ENCODE measurements around the gene KRTAP5-5.
"Not testable (repeated sequence)": the region's sequence is repeated elsewhere in the genome, so short reads cannot be mapped to it uniquely, and the experiment has no call there.

The KRTAP5-5 gene

DNA sequence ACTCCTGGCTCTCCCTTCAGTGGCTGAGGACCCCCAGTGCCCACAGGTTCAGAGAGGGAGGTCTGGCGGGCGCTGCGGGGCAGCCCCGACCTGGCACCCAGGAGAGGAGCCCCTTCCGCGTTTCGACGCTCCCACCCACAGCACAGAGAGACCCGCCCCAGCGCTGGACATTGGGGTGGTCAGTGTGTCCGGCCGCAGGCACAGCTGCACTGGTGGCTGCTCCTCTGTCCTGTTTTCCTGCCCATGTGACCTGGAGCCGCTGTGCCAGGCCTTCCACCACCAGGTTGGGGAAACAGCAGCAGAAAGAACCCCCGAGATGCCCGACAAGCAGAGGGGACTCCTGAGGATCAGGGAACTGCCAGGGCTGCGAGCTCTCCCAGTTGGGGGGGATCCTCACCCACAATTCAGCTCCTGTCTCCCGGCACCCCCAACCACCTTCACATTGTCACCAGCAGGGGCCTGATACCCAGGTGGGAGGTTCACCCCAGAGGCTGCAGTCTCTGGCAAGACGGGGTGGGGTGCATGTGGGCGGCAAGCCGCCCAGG lies 13.6 kb downstream of the KRTAP5-5 start:
- in situ Hi-C loops (cut with HindIII; ENCODE audit: low sequenced_read_pairs): no loop called here
- DNase-seq (ENCODE audit: low read depth): no peak
- TF ChIP-seq, protein P1, sequence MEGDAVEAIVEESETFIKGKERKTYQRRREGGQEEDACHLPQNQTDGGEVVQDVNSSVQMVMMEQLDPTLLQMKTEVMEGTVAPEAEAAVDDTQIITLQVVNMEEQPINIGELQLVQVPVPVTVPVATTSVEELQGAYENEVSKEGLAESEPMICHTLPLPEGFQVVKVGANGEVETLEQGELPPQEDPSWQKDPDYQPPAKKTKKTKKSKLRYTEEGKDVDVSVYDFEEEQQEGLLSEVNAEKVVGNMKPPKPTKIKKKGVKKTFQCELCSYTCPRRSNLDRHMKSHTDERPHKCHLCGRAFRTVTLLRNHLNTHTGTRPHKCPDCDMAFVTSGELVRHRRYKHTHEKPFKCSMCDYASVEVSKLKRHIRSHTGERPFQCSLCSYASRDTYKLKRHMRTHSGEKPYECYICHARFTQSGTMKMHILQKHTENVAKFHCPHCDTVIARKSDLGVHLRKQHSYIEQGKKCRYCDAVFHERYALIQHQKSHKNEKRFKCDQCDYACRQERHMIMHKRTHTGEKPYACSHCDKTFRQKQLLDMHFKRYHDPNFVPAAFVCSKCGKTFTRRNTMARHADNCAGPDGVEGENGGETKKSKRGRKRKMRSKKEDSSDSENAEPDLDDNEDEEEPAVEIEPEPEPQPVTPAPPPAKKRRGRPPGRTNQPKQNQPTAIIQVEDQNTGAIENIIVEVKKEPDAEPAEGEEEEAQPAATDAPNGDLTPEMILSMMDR (IDR thresholded peaks at IDR 0.05; ENCODE audit: low read depth, low read length, missing control alignments): no peak
- no peak overlapping the region for H3K4me3 ChIP-seq (ENCODE audit: low read depth, low read length)

DNA sequence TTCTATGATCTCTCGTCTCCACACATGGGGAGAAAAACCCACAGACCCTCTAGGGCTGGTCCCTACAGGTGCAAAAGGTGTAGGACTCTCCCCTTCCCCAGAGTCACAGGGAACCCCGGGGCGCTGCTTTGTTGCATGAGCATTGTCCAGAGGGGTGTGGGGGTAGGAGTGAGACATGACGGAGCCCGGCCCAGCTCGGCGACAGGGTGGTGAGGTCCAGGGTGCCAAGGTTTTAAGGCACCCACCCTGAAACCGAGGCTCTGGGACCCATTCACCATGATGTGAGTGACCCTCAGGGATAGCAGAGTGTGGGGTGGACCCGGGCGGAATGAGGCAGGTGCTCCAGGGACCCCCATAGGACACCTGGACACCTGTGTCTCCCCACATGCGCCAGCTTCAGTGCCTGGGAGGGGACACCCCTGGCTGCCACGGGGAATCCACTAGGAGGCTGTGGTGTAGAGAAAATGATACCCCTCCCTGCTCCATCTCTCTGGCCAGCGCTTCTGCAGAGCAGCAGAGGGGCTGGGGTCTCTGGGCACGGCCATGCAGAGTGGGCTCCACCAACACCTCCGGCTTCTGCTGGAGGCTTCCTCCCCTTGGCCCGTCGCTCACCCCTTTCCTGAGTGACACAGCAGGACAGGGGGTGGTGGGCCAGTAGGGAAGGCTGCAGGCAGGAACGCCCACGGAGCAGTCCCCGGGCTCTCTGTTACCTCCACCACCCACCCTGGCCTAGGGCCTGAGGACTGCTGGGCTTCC lies 15.2 kb downstream of the KRTAP5-5 start:
- TF ChIP-seq, protein P1 (IDR thresholded peaks at IDR 0.05; ENCODE audit: low read depth, low read length, missing control alignments): no peak
- H3K4me3 ChIP-seq (ENCODE audit: low read depth, low read length): no peak overlapping the region
- DNase-seq (ENCODE audit: low read depth): no peak
- in situ Hi-C loops (cut with HindIII; ENCODE audit: low sequenced_read_pairs): no loop called here

DNA sequence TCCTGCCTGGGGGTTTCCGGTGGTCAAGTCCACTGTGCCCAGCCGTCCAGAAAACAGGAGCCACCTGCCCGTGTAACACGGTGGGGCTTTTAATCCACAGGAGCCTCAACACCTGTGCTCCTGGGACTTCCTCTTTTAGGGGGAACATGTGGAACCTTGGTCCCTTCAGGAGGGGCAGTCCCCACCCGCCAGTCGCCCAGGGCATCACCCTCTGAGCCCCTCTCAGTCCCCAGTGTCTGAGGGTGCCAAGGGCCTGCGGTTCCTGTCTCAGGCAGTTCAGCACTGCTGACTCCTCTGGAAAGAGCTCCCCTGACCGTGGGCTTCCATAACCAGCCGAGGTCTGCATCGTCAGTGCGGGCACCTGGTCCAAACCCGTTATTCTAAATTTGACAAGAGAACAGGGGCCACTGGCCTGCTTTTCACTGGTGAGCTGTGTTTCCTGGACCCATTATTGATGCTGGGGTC lies 15.8 kb downstream of the KRTAP5-5 start:
- in situ Hi-C loops (cut with HindIII; ENCODE audit: low sequenced_read_pairs): no loop called here
- H3K4me3 ChIP-seq (ENCODE audit: low read depth, low read length): no peak overlapping the region
- TF ChIP-seq, protein P1 (IDR thresholded peaks at IDR 0.05; ENCODE audit: low read depth, low read length, missing control alignments): no peak
- no peak for DNase-seq (ENCODE audit: low read depth)

- H3K4me3 ChIP-seq (ENCODE audit: low read depth, low read length); DNase-seq (ENCODE audit: low read depth); in situ Hi-C loops (cut with HindIII; ENCODE audit: low sequenced_read_pairs): not testable (repeated sequence)
These were observed 17.0 kb downstream of the KRTAP5-5 start for GRCh38 chr11:1646540-1646939.

DNA sequence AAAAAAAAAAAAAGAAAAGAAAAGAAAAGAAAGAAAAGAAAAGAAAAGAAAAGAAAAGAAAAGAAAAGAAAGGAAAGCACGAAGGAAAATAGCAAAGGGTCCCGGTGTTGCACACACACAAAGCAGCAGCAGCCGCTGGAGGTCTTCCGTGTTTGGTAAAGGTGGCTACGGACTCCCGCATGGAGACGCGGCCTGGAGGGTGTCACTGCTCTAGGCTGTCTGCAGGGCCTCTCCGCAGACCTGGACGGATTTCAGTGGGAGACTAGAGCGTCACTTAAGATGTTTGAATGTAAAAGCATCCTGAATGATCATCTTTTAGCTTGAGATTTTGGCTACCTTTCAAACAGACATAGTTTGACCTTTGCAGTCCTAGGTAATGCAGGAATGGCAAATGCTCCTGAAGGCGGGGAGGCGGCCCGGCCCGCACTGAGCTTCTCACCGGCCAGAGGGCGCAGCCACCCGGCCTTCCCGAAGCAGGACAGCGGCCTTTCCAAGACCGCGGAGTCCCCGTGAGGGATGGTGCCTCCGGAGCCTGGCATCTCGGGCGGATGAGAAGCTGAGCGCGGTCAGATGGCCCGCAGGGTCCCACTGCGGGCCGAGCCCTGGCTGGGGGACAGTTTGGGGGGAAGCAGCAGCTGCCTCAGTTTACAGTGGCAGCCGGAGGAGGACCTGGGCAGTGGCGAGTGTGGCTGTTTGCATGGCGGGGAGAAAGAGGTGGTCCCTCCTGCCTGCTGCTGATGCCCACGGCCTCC lies 18.5 kb downstream of the KRTAP5-5 start:
- no peak for DNase-seq (ENCODE audit: low read depth)
- TF ChIP-seq, protein P1 (IDR thresholded peaks at IDR 0.05; ENCODE audit: low read depth, low read length, missing control alignments): no peak
- no peak overlapping the region for H3K4me3 ChIP-seq (ENCODE audit: low read depth, low read length)
- in situ Hi-C loops (cut with HindIII; ENCODE audit: low sequenced_read_pairs): no loop called here

DNA sequence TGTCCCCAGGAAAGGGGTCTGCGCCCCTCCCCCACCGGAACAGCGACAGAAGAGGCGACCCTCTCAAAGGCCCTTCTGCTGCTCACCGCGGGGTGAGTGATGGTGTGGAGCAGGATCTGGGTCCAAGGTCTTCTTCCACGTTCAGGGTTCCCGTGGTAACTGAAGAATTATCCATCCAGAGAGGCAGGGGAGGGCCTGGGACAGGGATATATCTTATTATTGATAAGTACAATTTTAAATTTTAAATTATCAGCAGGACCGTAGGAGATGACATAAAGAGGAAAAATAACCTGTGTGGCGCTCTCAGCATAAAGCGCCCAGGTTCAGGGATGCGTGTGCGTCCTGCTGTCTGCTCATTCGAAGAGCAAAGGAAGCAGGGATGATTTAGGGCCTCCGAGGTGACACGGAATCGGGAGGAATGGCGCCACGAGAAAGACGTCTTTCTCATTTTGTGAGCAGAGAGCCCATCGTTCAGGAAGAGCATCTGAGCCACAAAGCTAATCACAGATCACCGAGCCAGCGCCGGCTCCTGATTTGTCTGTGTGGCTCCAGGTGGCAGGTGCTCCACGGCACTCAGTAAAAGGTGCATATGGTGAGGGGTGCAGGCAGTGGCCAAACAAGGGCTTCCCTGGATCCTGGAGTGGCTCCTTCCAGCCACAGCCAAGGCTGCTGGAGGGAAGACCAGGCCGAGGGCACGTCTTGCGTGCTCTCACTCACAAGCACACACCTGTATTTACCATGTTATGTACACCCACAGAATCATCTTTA lies 19.3 kb downstream of the KRTAP5-5 start:
- in situ Hi-C loops (cut with HindIII; ENCODE audit: low sequenced_read_pairs): no loop called here
- TF ChIP-seq, protein P1 (IDR thresholded peaks at IDR 0.05; ENCODE audit: low read depth, low read length, missing control alignments): no peak
- no peak overlapping the region for H3K4me3 ChIP-seq (ENCODE audit: low read depth, low read length)

More for the DNA sequence above, 19.3 kb downstream of the KRTAP5-5 start:
- no peak for DNase-seq (ENCODE audit: low read depth)
